HL-60/S4 treated with phorbol 12-myristate 13-acetate at 8.2 ng/mL for 4 days and 3 days (cell line): ENCODE results near the gene DNAH5.
"Not testable (repeated sequence)": the region's sequence is repeated elsewhere in the genome, so short reads cannot be mapped to it uniquely, and the experiment has no call there.

ENCODE experiments used
- in situ Hi-C: fragments of 300-500 bp; cut with MboI; formaldehyde crosslinking; loops from 2 replicates; pipeline ENCODE4 v1.15.0; 2022; ENCODE audit warnings: low sequenced_read_pairs

DNAH5 gene

GRCh38 chr5:13843175-13843846 is 101.2 kb downstream of the DNAH5 start:
- in situ Hi-C loops: no loop called here

DNA sequence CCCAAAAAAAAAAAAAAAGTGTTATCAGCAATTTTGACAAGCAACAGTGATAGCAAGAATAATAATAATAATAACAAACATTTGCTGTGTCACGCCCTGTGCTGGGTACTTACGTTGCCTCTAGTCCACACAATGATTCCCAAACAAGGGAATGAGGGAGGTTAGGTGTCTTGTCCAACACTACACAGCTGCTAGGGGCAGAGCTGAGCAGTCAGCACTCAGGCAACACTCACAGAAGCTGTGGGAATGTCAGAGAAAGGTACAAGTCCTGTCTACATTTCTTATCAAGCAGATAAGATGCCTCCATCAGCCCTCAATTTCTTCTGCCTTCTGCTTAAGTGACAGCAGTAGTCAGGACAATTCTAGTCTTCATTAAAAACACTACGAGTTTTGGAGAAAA is 111.0 kb downstream of the DNAH5 start:
- in situ Hi-C loops: no loop called here

- in situ Hi-C loops: no loop called here
These were observed 113.1 kb downstream of the DNAH5 start for GRCh38 chr5:13831351-13831750.

DNA sequence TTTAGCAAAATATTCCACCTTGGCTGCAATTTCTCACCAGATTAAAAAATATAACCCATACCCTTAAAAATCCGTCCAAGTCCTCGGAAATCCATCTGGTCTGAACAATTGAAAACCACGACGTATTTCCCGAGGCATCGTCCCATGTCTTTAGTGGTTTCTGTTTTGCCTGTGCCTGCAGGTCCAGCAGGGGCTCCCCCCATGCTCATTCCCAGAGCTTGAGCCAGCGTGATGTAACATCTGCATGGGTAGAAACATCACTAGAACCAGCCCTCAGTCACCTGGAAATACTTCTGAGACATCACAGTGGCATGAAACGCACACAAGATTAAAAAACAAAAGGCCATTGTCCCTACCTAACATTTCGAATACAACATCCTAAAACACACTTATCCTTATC is 114.0 kb downstream of the DNAH5 start:
- in situ Hi-C loops: no loop called here

- in situ Hi-C loops: no loop called here
These were observed 123.1 kb downstream of the DNAH5 start for GRCh38 chr5:13821366-13821765.

DNA sequence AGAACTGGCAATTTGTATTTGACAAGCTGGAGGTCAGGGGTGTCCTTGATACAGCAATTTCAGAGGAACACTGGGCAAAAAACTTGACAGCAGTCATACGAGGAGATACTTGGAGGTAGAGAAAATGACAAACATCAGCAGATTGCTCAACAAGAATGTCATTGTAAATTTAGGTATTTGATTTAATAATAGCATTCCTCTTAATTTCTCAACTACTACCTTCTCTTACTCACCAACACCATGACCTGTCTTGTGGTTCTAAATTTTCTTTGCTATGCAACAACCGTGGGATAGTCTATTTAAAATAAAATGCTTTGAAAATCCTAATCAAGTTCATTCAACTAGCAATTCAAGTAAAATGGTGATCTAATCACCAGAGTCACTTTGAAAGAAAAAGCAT is 128.4 kb downstream of the DNAH5 start:
- in situ Hi-C loops: no loop called here

GRCh38 chr5:13814301-13814700 is 130.2 kb downstream of the DNAH5 start:
- in situ Hi-C loops: no loop called here

DNA sequence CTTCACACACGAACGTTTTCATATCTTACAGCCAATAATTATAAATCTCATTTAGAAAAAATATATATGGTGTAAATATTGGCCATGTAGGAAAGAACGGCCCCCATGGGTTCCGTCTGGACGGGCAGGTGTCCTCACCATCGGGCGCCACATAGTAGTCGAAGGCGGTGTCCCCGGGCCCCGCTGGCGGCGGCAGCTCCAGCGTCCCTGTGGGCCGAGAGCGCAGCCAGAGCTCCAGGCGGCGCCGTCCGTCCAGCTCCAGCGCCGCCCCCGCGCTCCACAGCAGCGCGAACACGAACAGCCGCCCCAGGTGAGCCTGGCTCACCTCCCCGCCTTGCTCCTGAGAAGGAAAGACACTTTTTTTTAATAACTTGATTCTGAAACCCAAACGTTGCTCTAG is 134.6 kb downstream of the DNAH5 start:
- in situ Hi-C loops: no loop called here

DNA sequence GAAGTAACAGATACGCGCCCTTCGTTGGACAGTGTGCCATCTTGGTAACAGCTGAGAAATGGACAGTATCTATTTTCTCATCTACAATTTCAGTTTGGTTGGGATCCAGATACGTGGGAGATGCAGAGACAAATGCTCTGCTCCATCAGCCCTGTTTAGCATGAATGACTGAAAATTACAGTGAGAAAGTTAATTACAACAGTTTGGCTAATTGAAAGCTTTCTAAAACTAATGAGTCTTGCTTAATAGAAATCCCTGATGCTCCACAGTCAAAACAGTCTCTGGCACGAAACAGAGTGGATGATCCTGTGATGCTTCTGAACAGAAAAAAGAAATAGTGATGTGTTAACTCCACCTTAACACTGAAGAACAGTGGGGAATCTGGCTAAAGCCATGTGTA is 140.2 kb downstream of the DNAH5 start:
- in situ Hi-C loops: no loop called here

- in situ Hi-C loops: not testable (repeated sequence)
These were observed 145.9 kb downstream of the DNAH5 start for GRCh38 chr5:13798569-13798968.

GRCh38 chr5:13785781-13786415 is 158.6 kb downstream of the DNAH5 start:
- in situ Hi-C loops: no loop called here

DNA sequence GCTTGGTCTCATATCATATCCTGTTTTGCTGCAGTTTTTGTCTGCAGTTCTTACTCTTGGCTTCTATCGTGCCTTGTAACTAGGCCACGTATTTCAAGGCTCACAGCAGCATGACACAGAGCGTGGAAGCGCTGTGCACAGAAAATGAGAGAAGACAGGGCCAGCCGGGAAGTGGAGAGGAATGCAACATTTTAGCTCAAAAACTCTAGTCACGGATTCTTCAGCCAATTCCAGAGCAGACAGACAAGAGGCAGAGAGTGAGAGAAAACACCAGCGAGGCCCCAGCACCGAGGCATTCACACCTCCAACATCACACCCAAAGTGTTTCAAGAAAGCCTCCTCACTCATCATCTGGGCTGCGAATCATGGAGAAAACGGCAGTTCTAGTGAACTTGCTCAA is 160.8 kb downstream of the DNAH5 start:
- in situ Hi-C loops: no loop called here

GRCh38 chr5:13780081-13780480 is 164.4 kb downstream of the DNAH5 start:
- in situ Hi-C loops: no loop called here

DNA sequence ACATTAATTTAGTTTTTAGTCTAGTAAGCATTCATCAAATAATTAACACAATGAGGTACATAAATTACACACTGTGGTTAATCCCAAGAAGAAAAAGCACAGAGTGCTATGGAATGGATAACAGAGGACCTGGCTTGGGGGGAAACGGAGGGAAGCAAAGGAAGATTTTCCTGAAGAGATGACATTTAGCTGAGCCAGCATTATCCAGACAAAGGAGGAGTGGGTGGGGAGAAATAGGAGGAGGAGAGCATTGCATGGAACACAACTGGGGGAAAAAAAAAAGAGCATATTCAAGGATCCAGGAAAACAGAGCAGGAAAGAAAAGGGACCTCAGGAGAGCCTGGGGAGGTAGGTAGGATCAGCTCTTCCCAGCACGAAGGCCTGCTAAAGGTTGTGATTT is 170.8 kb downstream of the DNAH5 start:
- in situ Hi-C loops: no loop called here

- in situ Hi-C loops: no loop called here
These were observed 173.4 kb downstream of the DNAH5 start for GRCh38 chr5:13771011-13771571.

- in situ Hi-C loops: no loop called here
These were observed 178.3 kb downstream of the DNAH5 start for GRCh38 chr5:13766236-13766635.

DNA sequence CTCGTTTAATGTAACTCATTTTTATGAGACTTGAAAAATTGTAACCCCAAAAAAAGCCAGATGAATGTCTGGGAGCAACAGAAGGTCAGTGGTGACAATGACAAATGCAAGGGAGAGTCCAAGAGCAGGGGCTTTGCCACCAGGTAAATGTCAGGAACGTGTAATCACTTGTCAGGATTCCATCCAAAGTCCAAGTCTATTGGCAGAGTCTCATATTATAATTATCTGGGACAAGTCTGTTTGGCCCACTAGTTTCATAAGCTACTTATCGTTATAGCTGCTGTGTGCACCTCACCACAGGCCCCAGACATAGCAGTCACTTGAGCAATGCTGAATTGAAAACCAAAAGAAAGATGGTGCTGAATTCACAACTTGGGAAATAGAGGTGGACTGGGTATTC is 180.8 kb downstream of the DNAH5 start:
- in situ Hi-C loops: no loop called here

GRCh38 chr5:13749766-13750165 is 194.7 kb downstream of the DNAH5 start:
- in situ Hi-C loops: no loop called here

- in situ Hi-C loops: no loop called here
These were observed 198.5 kb downstream of the DNAH5 start for GRCh38 chr5:13746026-13746425.

- in situ Hi-C loops: no loop called here
These were observed 199.0 kb downstream of the DNAH5 start for GRCh38 chr5:13745508-13745907.

GRCh38 chr5:13740471-13740870 is 204.0 kb downstream of the DNAH5 start:
- in situ Hi-C loops: no loop called here

GRCh38 chr5:13739479-13739878 is 205.0 kb downstream of the DNAH5 start:
- in situ Hi-C loops: no loop called here

GRCh38 chr5:13735691-13736090 is 208.8 kb downstream of the DNAH5 start:
- in situ Hi-C loops: no loop called here
